Caco-2 (cell line): Measurements from ENCODE around the gene KIF2C. TPM values are rescaled to one million over a fixed set of nuclear protein-coding genes. Genes with fewer than 3 reads are reported as not detected.
A peak's percentile ranks its signal among the peaks of the same experiment; 100 is the strongest.

ENCODE experiments used
- BruUV-seq: library from RNA; stranded (reverse); fragments of 400-500 nt; replicated peaks from 2 replicates; lab custom pipeline; 2021; lab: Mats Ljungman, UMichigan
- CTCF ChIA-PET: fragments of 300-600 bp; sonication (Branson Sonifier 250); formaldehyde crosslinking; loops from one replicate; lab custom pipeline; 2022; ENCODE audit warnings: antibody characterized with exemption; lab: Charles Lee
- POLR2A ChIA-PET: fragments of 300-600 bp; sonication (Branson Sonifier 250); formaldehyde crosslinking; loops from one replicate; lab custom pipeline; 2022; ENCODE audit warnings: antibody characterized with exemption; lab: Charles Lee
- DNase-seq, 2 experiments: peaks; one replicate each; pipeline versions ENCODE4 v3.0.0 to v3.0.0-alpha.2; 2020 to 2022
- H3K27me3 ChIP-seq: replicated peaks from 2 replicates; pipeline ENCODE4 v1.6.0; 2011; ENCODE audit warnings: low read length; ENCODE audit not compliant: control insufficient read depth, insufficient read depth
- H3K36me3 ChIP-seq: 2 replicates; pipeline ENCODE4 v1.5.1; 2011; ENCODE audit warnings: low read length; ENCODE audit not compliant: control insufficient read depth, insufficient read depth
- H3K4me1 ChIP-seq: fragments of 250-450 bp; sonication (Bioruptor Pico); 2 replicates; pipeline ENCODE4 v1.5.1; 2020; ENCODE audit warnings: mild to moderate bottlenecking
- H3K4me3 ChIP-seq: 2 replicates; pipeline ENCODE4 v1.5.1; 2011; ENCODE audit warnings: low read depth, mild to moderate bottlenecking, control low read depth, low read length
- H3K9me3 ChIP-seq: fragments of 250-450 bp; sonication (Bioruptor Pico); 2 replicates; pipeline ENCODE4 v1.5.1; 2020; ENCODE audit warnings: mild to moderate bottlenecking, moderate library complexity
- H3K27ac Mint-ChIP-seq: one replicate; pipeline ENCODE4 v1.8.0; 2022; ENCODE audit warnings: mixed read lengths; ENCODE audit not compliant: unreplicated experiment
- H3K27me3 Mint-ChIP-seq: one replicate; pipeline ENCODE4 v1.8.0; 2022; ENCODE audit warnings: mixed read lengths; ENCODE audit not compliant: insufficient read depth, unreplicated experiment
- H3K36me3 Mint-ChIP-seq: one replicate; pipeline ENCODE4 v1.8.0; 2022; ENCODE audit warnings: mild to moderate bottlenecking, mixed read lengths; ENCODE audit not compliant: insufficient read depth, unreplicated experiment
- H3K4me1 Mint-ChIP-seq: one replicate; pipeline ENCODE4 v1.8.0; 2022; ENCODE audit warnings: low read depth, mixed read lengths; ENCODE audit not compliant: unreplicated experiment
- H3K4me3 Mint-ChIP-seq: one replicate; pipeline ENCODE4 v1.8.0; 2022; ENCODE audit warnings: mild to moderate bottlenecking, moderate library complexity, mixed read lengths; ENCODE audit not compliant: unreplicated experiment
- H3K9me3 Mint-ChIP-seq: one replicate; pipeline ENCODE4 v1.8.0; 2022; ENCODE audit warnings: mixed read lengths; ENCODE audit not compliant: unreplicated experiment
- intact Hi-C: fragments of 100-400 bp; cut with micrococcal nuclease; formaldehyde crosslinking; loops from one replicate; pipeline ENCODE4 v1.10.0; 2022; ENCODE audit not compliant: unreplicated experiment
- total RNA-seq: library from RNA; stranded (reverse); gene quantifications from 2 replicates; pipeline ENCODE4 v1.2.3, GENCODE V29; 2022
- TF ChIP-seq, protein P1 (sequence below), 2 experiments: fragments of 200-600 bp in 1 of 2; IDR thresholded peaks; 1 replicate in 1 of 2; 2 replicates in 1 of 2; pipeline versions ENCODE4 v1.5.1 to v1.8.0; 2011 to 2022; ENCODE audit warnings: antibody characterized with exemption in 1 of 2, control low read depth in 1 of 2, inconsistent platforms in 1 of 2, low read depth in 1 of 2, low read length in 1 of 2, mild to moderate bottlenecking in 1 of 2, moderate library complexity in 1 of 2; ENCODE audit not compliant: insufficient read depth in 1 of 2, severe bottlenecking in 1 of 2, unreplicated experiment in 1 of 2

KIF2C gene
- total RNA-seq, 1 experiment from 2014 or later = 61.0 TPM

DNA sequence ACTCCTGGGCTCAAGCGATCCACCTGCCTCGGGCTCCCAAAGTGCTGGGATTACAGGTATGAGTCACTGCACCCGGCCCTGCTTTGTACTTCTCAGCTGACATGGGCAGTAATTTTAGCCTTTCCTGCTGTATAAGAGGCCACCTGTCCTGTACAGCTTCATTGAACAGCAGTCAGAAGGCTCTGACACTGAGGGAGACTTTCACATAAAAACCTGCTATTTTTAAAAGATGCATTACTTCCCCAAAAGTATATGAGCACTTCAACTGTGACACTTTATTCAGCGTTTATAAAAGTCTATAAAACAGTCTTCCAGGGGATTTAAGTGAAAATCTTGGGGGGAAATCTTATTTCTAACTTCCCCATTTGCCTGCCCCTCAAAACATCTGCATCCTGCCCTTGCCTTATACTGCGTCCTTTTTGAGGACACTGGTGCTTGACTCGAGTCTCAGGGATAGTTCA is 26.3 kb upstream of the KIF2C start:
- TF ChIP-seq, protein P1, sequence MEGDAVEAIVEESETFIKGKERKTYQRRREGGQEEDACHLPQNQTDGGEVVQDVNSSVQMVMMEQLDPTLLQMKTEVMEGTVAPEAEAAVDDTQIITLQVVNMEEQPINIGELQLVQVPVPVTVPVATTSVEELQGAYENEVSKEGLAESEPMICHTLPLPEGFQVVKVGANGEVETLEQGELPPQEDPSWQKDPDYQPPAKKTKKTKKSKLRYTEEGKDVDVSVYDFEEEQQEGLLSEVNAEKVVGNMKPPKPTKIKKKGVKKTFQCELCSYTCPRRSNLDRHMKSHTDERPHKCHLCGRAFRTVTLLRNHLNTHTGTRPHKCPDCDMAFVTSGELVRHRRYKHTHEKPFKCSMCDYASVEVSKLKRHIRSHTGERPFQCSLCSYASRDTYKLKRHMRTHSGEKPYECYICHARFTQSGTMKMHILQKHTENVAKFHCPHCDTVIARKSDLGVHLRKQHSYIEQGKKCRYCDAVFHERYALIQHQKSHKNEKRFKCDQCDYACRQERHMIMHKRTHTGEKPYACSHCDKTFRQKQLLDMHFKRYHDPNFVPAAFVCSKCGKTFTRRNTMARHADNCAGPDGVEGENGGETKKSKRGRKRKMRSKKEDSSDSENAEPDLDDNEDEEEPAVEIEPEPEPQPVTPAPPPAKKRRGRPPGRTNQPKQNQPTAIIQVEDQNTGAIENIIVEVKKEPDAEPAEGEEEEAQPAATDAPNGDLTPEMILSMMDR (IDR thresholded peaks at IDR 0.05; ENCODE audit: insufficient read depth in 1 of 2, low read depth in 1 of 2, low read length in 1 of 2, severe bottlenecking in 1 of 2, unreplicated experiment in 1 of 2) = no peak
- ChIA-PET POLR2A (no interaction called here), CTCF (interaction anchor here (0.7 kb wide), 1 partner anchor 12 kb away, joined by 3 read pairs; no protein-coding TSS in a partner anchor)
- Mint-ChIP-seq H3K36me3 (peaks cover 4% of the 10 kb centered on the region), H3K4me1 (no peaks in the 10 kb centered on the region), H3K4me3 (no peak overlapping the region), H3K27me3 (no peaks in the 10 kb centered on the region), H3K9me3 (peaks cover 5% of the 10 kb centered on the region), H3K27ac (no peak overlapping the region)
- no TSS peak for BruUV-seq
- Histone ChIP-seq H3K9me3 (no peaks in the 10 kb centered on the region), H3K4me1 (0 out of 2 replicates have a peak, but pooled peaks cover 6% of the 10 kb centered on the region), H3K27me3 (no peaks in the 10 kb centered on the region), H3K4me3 (no peak overlapping the region), H3K36me3 (no peaks in the 10 kb centered on the region)
- intact Hi-C loops = no loop called here
- DNase-seq = no peak

DNA sequence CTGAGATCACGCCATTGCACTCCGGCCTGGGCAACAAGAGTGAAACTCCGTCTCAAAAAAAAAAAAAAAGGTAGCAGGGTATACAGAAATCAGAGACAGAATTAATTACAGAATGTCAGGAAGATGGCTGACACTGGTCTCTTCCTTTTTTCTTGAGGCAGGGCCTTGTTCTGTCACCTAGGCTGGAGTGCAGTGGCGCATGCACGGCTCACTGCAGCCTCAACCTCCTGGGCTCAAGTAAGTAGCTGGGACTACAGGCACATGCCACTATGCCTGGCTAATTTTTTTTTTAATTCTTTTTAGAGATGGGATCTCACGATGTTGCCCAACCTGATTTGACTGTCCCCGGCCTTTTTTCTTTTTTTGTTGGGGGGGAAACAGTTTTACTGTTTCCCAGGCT is 25.1 kb upstream of the KIF2C start:
- TF ChIP-seq, protein P1 (IDR thresholded peaks at IDR 0.05; ENCODE audit: insufficient read depth in 1 of 2, low read depth in 1 of 2, low read length in 1 of 2, severe bottlenecking in 1 of 2, unreplicated experiment in 1 of 2) = no peak
- BruUV-seq = no TSS peak
- H3K4me1 ChIP-seq = 0 out of 2 replicates have a peak, but pooled peaks cover 6% of the 10 kb centered on the region
- H3K27me3 ChIP-seq = no peaks in the 10 kb centered on the region
- POLR2A ChIA-PET = no interaction called here
- Mint-ChIP-seq H3K4me3 (no peak overlapping the region), H3K9me3 (no peaks in the 10 kb centered on the region), H3K27me3 (no peaks in the 10 kb centered on the region), H3K27ac (no peak overlapping the region), H3K4me1 (no peaks in the 10 kb centered on the region), H3K36me3 (peaks cover 4% of the 10 kb centered on the region)
- DNase-seq = no peak
- H3K9me3 ChIP-seq = no peaks in the 10 kb centered on the region
- CTCF ChIA-PET = no interaction called here
- intact Hi-C loops = no loop called here
- no peaks in the 10 kb centered on the region for H3K36me3 ChIP-seq
- H3K4me3 ChIP-seq = no peak overlapping the region

DNA sequence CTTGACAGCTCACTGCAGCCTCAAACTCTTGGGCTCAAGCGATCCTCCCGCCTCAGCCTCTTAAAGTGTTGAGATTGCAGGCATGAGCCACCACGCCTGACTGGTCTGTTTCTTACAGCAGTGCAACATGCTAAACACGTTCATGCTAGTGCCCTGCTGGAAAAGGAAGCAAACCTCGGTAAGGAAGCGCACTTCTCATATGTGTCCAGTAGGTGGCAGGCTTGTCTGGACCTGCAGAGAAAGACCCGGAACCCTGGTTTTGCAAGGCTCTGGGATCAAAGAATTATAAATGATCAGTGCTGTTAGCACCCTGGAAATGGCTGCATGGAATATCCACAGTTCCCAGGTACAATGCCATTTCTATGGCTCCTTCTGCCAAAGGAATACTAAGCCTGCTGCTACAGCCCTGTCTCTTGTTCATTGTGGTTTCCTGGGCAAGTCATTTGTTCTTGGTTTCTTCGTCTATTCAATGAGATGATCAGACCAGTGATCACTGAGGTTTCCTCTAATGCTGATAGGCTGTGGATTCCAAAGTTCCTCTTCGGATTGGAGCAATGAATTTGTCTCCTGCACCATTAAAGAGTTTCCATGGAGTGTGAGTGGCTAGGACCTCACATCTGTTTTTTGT is 24.6 kb upstream of the KIF2C start:
- TF ChIP-seq, protein P1 (IDR thresholded peaks at IDR 0.05; ENCODE audit: insufficient read depth in 1 of 2, low read depth in 1 of 2, low read length in 1 of 2, severe bottlenecking in 1 of 2, unreplicated experiment in 1 of 2) = peak; percentile 77 to 78
- POLR2A ChIA-PET = no interaction called here
- H3K4me3 ChIP-seq = no peak overlapping the region
- Mint-ChIP-seq H3K9me3 (no peaks in the 10 kb centered on the region), H3K4me1 (no peaks in the 10 kb centered on the region), H3K27ac (no peak overlapping the region), H3K4me3 (no peak overlapping the region), H3K36me3 (peaks cover 4% of the 10 kb centered on the region), H3K27me3 (no peaks in the 10 kb centered on the region)
- no peaks in the 10 kb centered on the region for H3K36me3 ChIP-seq
- intact Hi-C loops = no loop called here
- 0 out of 2 replicates have a peak, but pooled peaks cover 6% of the 10 kb centered on the region for H3K4me1 ChIP-seq
- H3K27me3 ChIP-seq = no peaks in the 10 kb centered on the region
- H3K9me3 ChIP-seq = no peaks in the 10 kb centered on the region
- peak; percentile 57 to 73 for DNase-seq
- CTCF ChIA-PET = no interaction called here
- BruUV-seq = no TSS peak
